ENCODE results near the gene HDAC7.

DNA sequence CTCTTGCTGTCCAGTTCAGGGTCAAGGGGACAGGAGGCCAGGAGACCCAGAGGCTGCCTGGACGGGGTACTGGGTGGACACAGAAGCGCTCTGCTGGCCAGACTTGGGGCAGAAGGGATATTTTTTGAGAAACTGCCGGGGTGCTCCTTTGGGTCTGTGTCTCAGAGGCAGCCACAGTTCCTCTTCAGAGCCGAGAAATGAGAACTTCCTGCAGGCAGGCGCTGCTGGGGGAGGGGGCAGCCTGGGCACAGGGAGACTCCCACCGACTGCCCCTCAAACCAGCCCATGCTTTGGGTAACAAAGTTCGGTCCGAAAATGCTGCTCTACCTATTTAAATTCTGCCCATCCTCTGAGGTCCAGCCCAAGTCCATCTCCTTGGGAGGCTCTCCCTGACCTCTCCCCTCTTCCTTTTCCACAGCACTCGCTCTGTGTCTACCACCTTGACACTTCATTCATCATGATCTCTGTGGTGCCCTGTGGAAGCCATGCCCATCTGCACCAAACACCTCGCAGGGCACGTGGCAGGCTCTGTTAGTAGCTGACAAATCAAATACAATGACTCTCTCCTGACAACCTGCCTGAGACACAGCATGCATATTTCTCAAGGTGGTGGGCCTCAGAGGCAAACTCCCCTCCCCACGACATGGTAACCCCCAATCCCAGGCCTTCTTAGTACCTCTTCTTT lies 16.4 kb downstream of the HDAC7 start:
- TF ChIP-seq, protein P1, sequence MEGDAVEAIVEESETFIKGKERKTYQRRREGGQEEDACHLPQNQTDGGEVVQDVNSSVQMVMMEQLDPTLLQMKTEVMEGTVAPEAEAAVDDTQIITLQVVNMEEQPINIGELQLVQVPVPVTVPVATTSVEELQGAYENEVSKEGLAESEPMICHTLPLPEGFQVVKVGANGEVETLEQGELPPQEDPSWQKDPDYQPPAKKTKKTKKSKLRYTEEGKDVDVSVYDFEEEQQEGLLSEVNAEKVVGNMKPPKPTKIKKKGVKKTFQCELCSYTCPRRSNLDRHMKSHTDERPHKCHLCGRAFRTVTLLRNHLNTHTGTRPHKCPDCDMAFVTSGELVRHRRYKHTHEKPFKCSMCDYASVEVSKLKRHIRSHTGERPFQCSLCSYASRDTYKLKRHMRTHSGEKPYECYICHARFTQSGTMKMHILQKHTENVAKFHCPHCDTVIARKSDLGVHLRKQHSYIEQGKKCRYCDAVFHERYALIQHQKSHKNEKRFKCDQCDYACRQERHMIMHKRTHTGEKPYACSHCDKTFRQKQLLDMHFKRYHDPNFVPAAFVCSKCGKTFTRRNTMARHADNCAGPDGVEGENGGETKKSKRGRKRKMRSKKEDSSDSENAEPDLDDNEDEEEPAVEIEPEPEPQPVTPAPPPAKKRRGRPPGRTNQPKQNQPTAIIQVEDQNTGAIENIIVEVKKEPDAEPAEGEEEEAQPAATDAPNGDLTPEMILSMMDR (conservative IDR thresholded peaks at IDR 0.05 in 1 of 2, IDR thresholded peaks at IDR 0.05 in 1 of 2; ENCODE audit: low read depth in 1 of 2, low read length in 2 of 2), result no peak
- no peak for TF ChIP-seq EZH2 (IDR thresholded peaks at IDR 0.05; ENCODE audit: low read length, missing control alignments)
